HEK293T (cell line): Measurements from ENCODE around the gene TGFB2.

Source experiments
- FOXK2 ChIP-seq: fragments of 450-650 bp; IDR thresholded peaks from 2 replicates; pipeline ENCODE4 v1.6.1; 2016; ENCODE audit warnings: mild to moderate bottlenecking
- TARDBP ChIP-seq: fragments of 450-650 bp; IDR thresholded peaks from 2 replicates; pipeline ENCODE4 v1.6.1; 2016

- TF ChIP-seq FOXK2: no peak
- TF ChIP-seq TARDBP: no peak
Observed at GRCh38 chr1:218317061-218317460, 28.1 kb upstream of the TGFB2 start.
